Lung (tissue), 14 donors: ENCODE data around the gene CBS. TPM values are rescaled to one million over a fixed set of nuclear protein-coding genes. Genes with fewer than 3 reads are reported as not detected.
"Not testable (repeated sequence)": the region's sequence is repeated elsewhere in the genome, so short reads cannot be mapped to it uniquely, and the experiment has no call there.

Experiments
- ATAC-seq: fragments of 200-7000 bp; cut with Tn5 transposase; one replicate; pipeline ENCODE4 v1.9.1; 2020; ENCODE audit warnings: moderate number of reproducible peaks; ENCODE audit not compliant: insufficient read depth, low FRiP score
- DNase-seq, 3 donors: peaks; one replicate each; pipeline ENCODE4 v3.0.0-alpha.2; 2013 to 2017
- H3K27ac ChIP-seq, 2 donors: one replicate each; pipeline ENCODE4 v1.5.1; 2013; ENCODE audit warnings: mild to moderate bottlenecking in 2 of 2, moderate library complexity in 2 of 2, control low read depth in 1 of 2, inconsistent platforms in 1 of 2, low read depth in 1 of 2, low read length in 1 of 2
- H3K27me3 ChIP-seq, 3 donors: one replicate each; pipeline ENCODE4 v1.5.1; 2013; ENCODE audit warnings: low read length in 2 of 3; ENCODE audit not compliant: control insufficient read depth in 3 of 3, insufficient read depth in 3 of 3
- H3K36me3 ChIP-seq, 4 donors: one replicate each; pipeline ENCODE4 v1.5.1; 2013; ENCODE audit warnings: low read length in 4 of 4, mild to moderate bottlenecking in 1 of 4, moderate library complexity in 1 of 4; ENCODE audit not compliant: control insufficient read depth in 4 of 4, insufficient read depth in 4 of 4
- H3K4me1 ChIP-seq, 5 donors: one replicate each; pipeline ENCODE4 v1.5.1; 2013; ENCODE audit warnings: low read length in 5 of 5, mild to moderate bottlenecking in 2 of 5, moderate library complexity in 1 of 5; ENCODE audit not compliant: control insufficient read depth in 5 of 5, insufficient read depth in 5 of 5
- H3K4me3 ChIP-seq: one replicate; pipeline ENCODE4 v1.5.1; 2013; ENCODE audit warnings: mild to moderate bottlenecking, control low read depth, moderate library complexity
- H3K9ac ChIP-seq, 2 donors: one replicate each; pipeline ENCODE4 v1.5.1; 2013; ENCODE audit warnings: low read length in 2 of 2, control low read depth in 1 of 2; ENCODE audit not compliant: insufficient read depth in 1 of 2
- H3K9me3 ChIP-seq, 4 donors: one replicate each; pipeline ENCODE4 v1.5.1; 2013; ENCODE audit warnings: low read length in 3 of 4, mild to moderate bottlenecking in 1 of 4, moderate library complexity in 1 of 4; ENCODE audit not compliant: control insufficient read depth in 4 of 4, insufficient read depth in 3 of 4
- WGBS, 2 donors: extraction: QIAGEN DNeasy Blood & Tissue Kit; methylation state at CpG; one replicate each; pipeline ENCODE4 v1.1.7; 2013; 5-methylcytosine and 5-hydroxymethylcytosine counted together
- long read RNA-seq, 5 donors: transcript quantifications; one replicate each; lab custom pipeline, GENCODE V29; 2026
- polyA plus RNA-seq, 2 donors: library from polyadenylated mRNA; stranded (reverse); fragments of 200-250 nt; gene quantifications; one replicate each; pipeline ENCODE4 v1.2.1, GENCODE V29; 2013
- total RNA-seq, 2 donors: library from RNA; depleted of rRNA in 1 of 2; stranded (reverse); fragments of >200 nt in 1 of 2; gene quantifications; one replicate each; pipeline ENCODE4 v1.2.1, GENCODE V29; 2014 to 2021
- donor health status: Bipolar disorder and iron deficiency.
- donor health status: healthy.
- donor health status: DM: yes; HTN: yes; CAD: no.

The CBS gene
- total RNA-seq: 10 to 100 TPM in 1 of 2 donors, 1 to 10 TPM in 1; 3.6 to 47.7 TPM
- polyA plus RNA-seq: 10 to 100 TPM; 14.9 to 40.1 TPM
- long read RNA-seq, donor 1: 0 reads
- long read RNA-seq, donor 2: 0 reads
- long read RNA-seq, donor 3: 0 reads
- long read RNA-seq, donor 4: 0 reads
- long read RNA-seq, donor 5: 0 reads

DNA sequence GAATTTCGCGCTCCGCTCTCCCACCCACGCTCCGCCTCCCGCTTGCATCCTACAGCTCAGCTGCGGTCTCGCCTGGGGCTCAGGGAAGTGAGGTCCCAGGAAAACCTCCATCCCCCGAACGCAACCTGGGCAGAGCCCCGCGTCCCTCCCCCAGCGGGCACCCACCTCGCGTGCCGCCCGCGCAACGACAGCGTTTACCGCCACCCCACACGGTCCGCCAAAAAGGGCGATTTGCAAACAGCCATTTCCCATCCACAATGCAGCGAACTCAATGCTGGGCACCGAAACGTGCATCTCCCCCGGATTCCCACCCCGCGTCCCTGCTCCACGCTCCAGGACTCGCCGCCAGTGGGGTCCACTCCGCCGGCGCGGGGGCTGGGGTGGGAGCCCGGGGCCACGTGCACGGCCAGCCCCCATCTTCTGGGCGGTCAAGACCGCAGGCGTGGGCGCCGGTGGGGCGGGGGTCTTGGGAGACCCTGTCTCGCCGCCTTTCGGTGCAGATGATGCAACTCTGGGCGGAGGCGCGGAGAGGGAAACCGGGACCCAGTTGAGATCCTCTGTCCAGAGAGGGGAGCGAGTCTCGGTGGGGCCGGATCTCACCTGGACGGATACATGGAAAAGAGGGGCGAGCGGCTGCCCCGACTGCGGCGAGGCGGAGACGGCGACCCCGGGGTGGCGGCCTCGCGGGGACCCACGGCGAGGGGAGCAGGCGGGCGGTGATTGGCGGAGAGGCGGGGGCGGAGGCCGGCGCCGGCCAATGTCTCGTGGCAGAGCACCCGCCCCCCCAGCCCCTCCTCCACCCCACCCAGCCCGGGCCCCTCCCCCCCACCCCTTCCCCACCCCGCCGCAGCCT is at the start of gene CBS:
Gene CBS (minus strand): TSS at position 666 of the 853 bp plus-strand sequence. CDS start 3,642 bp downstream, outside the sequence.
- H3K4me1 ChIP-seq, H3K27me3 ChIP-seq, DNase-seq, H3K4me3 ChIP-seq, H3K27ac ChIP-seq, H3K9ac ChIP-seq, H3K9me3 ChIP-seq, H3K36me3 ChIP-seq: not testable (repeated sequence)
- peak; percentile 27 for ATAC-seq
- WGBS, 2 donors: no CpG with 5 or more reads among the region's 84 CpGs

GRCh38 chr21:43115956-43116355 is 40.3 kb upstream of the CBS start:
- not testable (repeated sequence) for H3K27ac ChIP-seq, H3K9ac ChIP-seq, H3K4me1 ChIP-seq, H3K36me3 ChIP-seq, H3K4me3 ChIP-seq, H3K9me3 ChIP-seq, H3K27me3 ChIP-seq, ATAC-seq, DNase-seq
- WGBS, 2 donors: no CpG with 5 or more reads among the region's 4 CpGs

GRCh38 chr21:43114483-43114882 is 38.8 kb upstream of the CBS start:
- H3K36me3 ChIP-seq, H3K27me3 ChIP-seq, DNase-seq, H3K27ac ChIP-seq, H3K9ac ChIP-seq, H3K4me1 ChIP-seq, H3K4me3 ChIP-seq, H3K9me3 ChIP-seq, ATAC-seq: not testable (repeated sequence)
- 96% methylated on average over 4 of the region's 6 CpGs; no CpG with 5 or more reads in 1 of the 2 donors for WGBS, 2 donors

DNA sequence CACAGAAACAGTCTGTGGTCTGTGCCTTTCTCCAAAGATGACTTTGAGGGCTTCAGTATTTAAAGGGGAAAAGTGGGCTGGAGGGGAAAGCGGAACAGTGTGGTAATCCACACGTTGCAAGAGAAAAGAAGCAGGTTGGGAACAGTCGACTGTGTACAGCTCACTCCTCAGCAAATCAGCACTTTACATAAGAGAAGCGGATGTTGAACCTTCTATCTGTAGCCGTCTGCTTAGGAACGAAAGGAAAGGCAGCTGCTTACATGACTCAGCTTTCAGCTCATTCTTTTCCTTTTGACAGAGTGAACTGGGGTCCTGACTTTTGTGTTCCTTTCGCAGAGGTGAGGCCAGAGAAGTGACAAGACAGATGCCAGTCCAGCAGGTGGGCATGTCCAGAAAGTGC is 33.4 kb upstream of the CBS start:
- H3K27me3 ChIP-seq, H3K4me3 ChIP-seq, H3K9ac ChIP-seq, H3K36me3 ChIP-seq, H3K27ac ChIP-seq, DNase-seq, ATAC-seq, H3K4me1 ChIP-seq, H3K9me3 ChIP-seq: not testable (repeated sequence)
- WGBS, 2 donors: no CpG with 5 or more reads among the region's 7 CpGs

DNA sequence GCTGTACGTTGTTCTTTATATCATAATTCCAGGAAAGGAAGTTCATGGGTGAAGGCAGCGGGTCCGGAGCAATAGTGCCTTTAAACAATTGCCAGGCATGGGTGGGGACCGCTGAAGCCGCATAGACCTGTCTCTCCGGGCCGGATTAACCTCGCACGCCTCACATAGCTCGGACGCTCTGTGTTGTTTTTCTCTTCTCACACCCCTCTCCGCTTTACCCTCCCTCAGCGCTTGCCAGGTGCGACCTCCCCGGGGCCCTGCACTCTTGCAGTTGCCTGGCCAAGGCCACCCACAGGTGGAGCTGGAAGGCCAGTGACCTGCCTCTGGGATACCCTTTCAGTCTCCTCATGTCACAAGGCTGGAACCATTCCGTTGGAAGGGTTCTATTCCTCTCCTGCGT is 32.5 kb upstream of the CBS start:
- not testable (repeated sequence) for ATAC-seq, H3K27ac ChIP-seq, H3K36me3 ChIP-seq, H3K9ac ChIP-seq, H3K27me3 ChIP-seq, H3K4me3 ChIP-seq, H3K9me3 ChIP-seq, H3K4me1 ChIP-seq, DNase-seq
- WGBS, 2 donors: no CpG with 5 or more reads among the region's 17 CpGs

DNA sequence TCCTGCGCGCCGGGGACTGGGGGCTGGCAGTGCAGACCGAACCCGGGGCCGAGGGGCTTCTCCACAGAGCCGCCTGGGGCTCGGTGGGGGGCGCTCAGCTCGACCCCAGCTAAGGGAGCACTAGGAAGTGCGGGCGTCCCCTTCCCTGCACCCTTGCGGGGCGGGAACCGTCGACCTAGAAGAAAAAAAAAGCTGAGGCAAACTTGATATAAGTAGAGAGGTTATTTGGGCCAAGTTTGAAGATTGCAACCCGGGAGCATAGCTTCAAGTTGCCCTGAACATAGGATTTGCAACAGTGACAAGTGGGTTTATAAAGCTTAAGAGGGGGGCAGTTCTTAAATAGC is 32.1 kb upstream of the CBS start:
- not testable (repeated sequence) for H3K9me3 ChIP-seq, H3K27ac ChIP-seq, H3K4me3 ChIP-seq, H3K9ac ChIP-seq, H3K36me3 ChIP-seq, H3K4me1 ChIP-seq, H3K27me3 ChIP-seq, DNase-seq
- ATAC-seq: peak; percentile 19
- no CpG with 5 or more reads among the region's 17 CpGs for WGBS, 2 donors

DNA sequence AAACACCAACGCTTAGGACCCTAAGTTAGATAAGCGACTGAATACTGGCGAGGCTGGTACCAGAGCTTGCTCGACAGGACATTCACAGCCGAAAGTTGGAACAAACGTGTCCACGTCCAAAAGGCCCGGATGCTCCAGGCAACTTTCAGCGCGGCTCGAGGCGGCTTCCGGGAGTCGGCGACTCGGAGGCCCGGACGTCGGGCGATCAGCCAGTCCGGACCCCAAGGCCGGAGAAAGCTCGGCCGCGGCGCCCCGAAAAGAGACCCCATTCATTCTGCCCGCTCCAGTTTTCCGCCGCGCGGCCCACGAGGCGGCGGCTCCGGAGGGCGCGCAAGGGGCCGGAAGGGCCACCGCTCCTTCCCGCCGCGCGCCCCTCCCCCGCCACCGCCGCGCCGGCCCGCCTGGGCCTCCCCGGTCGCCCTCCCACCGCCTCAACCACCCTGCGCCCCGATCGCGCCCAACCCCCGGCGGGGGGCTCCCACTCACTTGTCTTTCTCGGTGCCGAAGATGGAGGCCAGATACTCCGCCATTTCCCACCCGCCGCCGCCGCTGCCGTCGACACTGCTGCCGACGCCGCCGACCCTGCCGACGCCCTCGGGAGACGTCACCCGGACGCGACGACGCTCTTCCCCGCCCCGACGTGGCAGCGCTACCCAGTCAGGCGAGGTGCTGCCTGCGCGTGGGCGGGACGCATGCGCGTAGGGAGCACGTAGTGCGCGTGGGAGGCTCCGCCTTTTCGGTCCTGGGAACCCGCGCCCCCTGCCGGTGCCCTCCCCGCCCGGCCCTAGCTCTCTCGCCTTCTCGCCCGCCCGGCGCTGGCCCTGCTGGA is 31.5 kb upstream of the CBS start, which contains the start of gene U2AF1:
Gene U2AF1 (minus strand): TSS at position 606 of the 829 bp plus-strand sequence. CDS start 76 bp downstream, at position 530.
- ATAC-seq (peak; percentile 98), DNase-seq (peak in 1 of 3 donors; percentile 2)
- WGBS, 2 donors: 0% methylated on average over 4 of the region's 107 CpGs; no CpG with 5 or more reads in 1 of the 2 donors
- not testable (repeated sequence) for H3K4me3 ChIP-seq, H3K27me3 ChIP-seq, H3K9ac ChIP-seq, H3K4me1 ChIP-seq, H3K36me3 ChIP-seq, H3K9me3 ChIP-seq
- H3K27ac ChIP-seq: peak within 1 kb of the TSS in 1 of 2 donors; percentile 83

- not testable (repeated sequence) for H3K9me3 ChIP-seq, H3K4me3 ChIP-seq, H3K36me3 ChIP-seq, DNase-seq, ATAC-seq, H3K27me3 ChIP-seq, H3K27ac ChIP-seq, H3K4me1 ChIP-seq, H3K9ac ChIP-seq
- WGBS, 2 donors: 24 to 48% methylated on average over 2 of the region's 5 CpGs
Measured at GRCh38 chr21:43104642-43105041, 29.0 kb upstream of the CBS start.
